HG03457 (cell line): ENCODE data around the gene OOSP3.
A peak's percentile ranks its signal among the peaks of the same experiment; 100 is the strongest.
"Not testable (repeated sequence)": the region's sequence is repeated elsewhere in the genome, so short reads cannot be mapped to it uniquely, and the experiment has no call there.

Experiments
- ATAC-seq: cut with Tn5 transposase; IDR thresholded peaks from one replicate; pipeline ENCODE4 v1.9.1; 2021; ENCODE audit warnings: moderate number of reproducible peaks; ENCODE audit not compliant: unreplicated experiment

OOSP3 gene

GRCh38 chr11:59878575-59878974 is at the start of gene OOSP3:
OOSP3 (plus strand) TSS chr11:59878782; CDS start chr11:59878809, 27 bp downstream.
- ATAC-seq: no peak

- ATAC-seq: no peak
Observed at GRCh38 chr11:59829358-59829757, 49.2 kb upstream of the OOSP3 start.

- no peak for ATAC-seq
Observed at GRCh38 chr11:59833602-59834001, 45.0 kb upstream of the OOSP3 start.

- no peak for ATAC-seq
Observed at GRCh38 chr11:59839615-59840014, 39.0 kb upstream of the OOSP3 start.

- ATAC-seq: peak; percentile 87
Observed at GRCh38 chr11:59841514-59841913, 37.1 kb upstream of the OOSP3 start.

- ATAC-seq: no peak
Observed at GRCh38 chr11:59842316-59842715, 36.3 kb upstream of the OOSP3 start.

GRCh38 chr11:59845399-59845798 is 33.2 kb upstream of the OOSP3 start, which contains the start of gene CBLIF:
CBLIF (minus strand) TSS chr11:59845499; CDS start chr11:59845453, 46 bp downstream.
- ATAC-seq: no peak

GRCh38 chr11:59846556-59846955 is 32.0 kb upstream of the OOSP3 start:
- no peak for ATAC-seq

- ATAC-seq: no peak
Observed at GRCh38 chr11:59847626-59848025, 31.0 kb upstream of the OOSP3 start.

GRCh38 chr11:59848439-59848838 is 30.1 kb upstream of the OOSP3 start:
- ATAC-seq: not testable (repeated sequence)

GRCh38 chr11:59849129-59849528 is 29.5 kb upstream of the OOSP3 start:
- no peak for ATAC-seq

GRCh38 chr11:59849551-59849950 is 29.0 kb upstream of the OOSP3 start:
- not testable (repeated sequence) for ATAC-seq

GRCh38 chr11:59851416-59851815 is 27.2 kb upstream of the OOSP3 start:
- not testable (repeated sequence) for ATAC-seq

GRCh38 chr11:59854871-59855270 is 23.7 kb upstream of the OOSP3 start:
- ATAC-seq: no peak

GRCh38 chr11:59857439-59858434 is 20.8 kb upstream of the OOSP3 start:
- no peak for ATAC-seq

GRCh38 chr11:59859673-59860072 is 18.9 kb upstream of the OOSP3 start:
- no peak for ATAC-seq

GRCh38 chr11:59862252-59862651 is 16.3 kb upstream of the OOSP3 start:
- ATAC-seq: no peak

GRCh38 chr11:59865031-59865430 is 13.6 kb upstream of the OOSP3 start:
- no peak for ATAC-seq

- ATAC-seq: no peak
Observed at GRCh38 chr11:59866397-59866796, 12.2 kb upstream of the OOSP3 start, which contains the start of gene TCN1. TCN1 (minus strand) TSS chr11:59866487; CDS start chr11:59866470, 17 bp downstream.

- no peak for ATAC-seq
Observed at GRCh38 chr11:59866836-59867235, 11.7 kb upstream of the OOSP3 start.

GRCh38 chr11:59867946-59868345 is 10.6 kb upstream of the OOSP3 start:
- ATAC-seq: no peak

GRCh38 chr11:59872076-59872475 is 6.5 kb upstream of the OOSP3 start:
- ATAC-seq: no peak
